Epithelial cell of esophagus (primary cell): ENCODE data around the gene RNF144B.
"Not testable (repeated sequence)": the region's sequence is repeated elsewhere in the genome, so short reads cannot be mapped to it uniquely, and the experiment has no call there.

ENCODE experiments used
- DNase-seq: peaks from one replicate; pipeline ENCODE4 v3.0.0; 2010; ENCODE audit warnings: low read depth
- H3K4me3 ChIP-seq: 2 replicates; pipeline ENCODE4 v1.5.1; 2011; ENCODE audit warnings: mild to moderate bottlenecking, low read length, control low read depth
- CTCF ChIP-seq: IDR thresholded peaks from 2 replicates; pipeline ENCODE4 v1.5.1; 2011; ENCODE audit warnings: low read depth, mild to moderate bottlenecking, low read length, control low read depth, inconsistent platforms; ENCODE audit not compliant: insufficient read depth; ENCODE audit errors: missing control alignments

RNF144B gene

GRCh38 chr6:18395177-18395855, 8.2 kb downstream of the RNF144B start:
- H3K4me3 ChIP-seq, result no peak overlapping the region
- DNase-seq, result no peak
- TF ChIP-seq CTCF, result no peak

GRCh38 chr6:18395856-18396197, 8.7 kb downstream of the RNF144B start:
- no peak overlapping the region for H3K4me3 ChIP-seq
- no peak for DNase-seq
- TF ChIP-seq CTCF, result no peak

GRCh38 chr6:18397701-18398100, 10.6 kb downstream of the RNF144B start:
- no peak overlapping the region for H3K4me3 ChIP-seq
- no peak for TF ChIP-seq CTCF
- no peak for DNase-seq

- not testable (repeated sequence) for DNase-seq, H3K4me3 ChIP-seq
These were observed 11.1 kb downstream of the RNF144B start for GRCh38 chr6:18398225-18398624.

- no peak overlapping the region for H3K4me3 ChIP-seq
- no peak for TF ChIP-seq CTCF
- no peak for DNase-seq
These were observed 13.8 kb downstream of the RNF144B start for GRCh38 chr6:18400831-18401446.

- DNase-seq, H3K4me3 ChIP-seq: not testable (repeated sequence)
These were observed 17.8 kb downstream of the RNF144B start for GRCh38 chr6:18404965-18405364.

- no peak for TF ChIP-seq CTCF
- peak; percentile 90 for DNase-seq
- H3K4me3 ChIP-seq, result no peak overlapping the region
These were observed 18.5 kb downstream of the RNF144B start for GRCh38 chr6:18405477-18406293.
